GM19238 (cell line): ENCODE measurements around the gene SLC35F3.
"Not testable (repeated sequence)": the region's sequence is repeated elsewhere in the genome, so short reads cannot be mapped to it uniquely, and the experiment has no call there.

Source experiments
- DNase-seq: peaks from one replicate; pipeline ENCODE4 v3.0.0; 2011; ENCODE audit warnings: low spot score; ENCODE audit not compliant: insufficient read length

SLC35F3 gene

GRCh38 chr1:234246638-234247116 lies 342.2 kb downstream of the SLC35F3 start:
- DNase-seq: peak; percentile 27

DNA sequence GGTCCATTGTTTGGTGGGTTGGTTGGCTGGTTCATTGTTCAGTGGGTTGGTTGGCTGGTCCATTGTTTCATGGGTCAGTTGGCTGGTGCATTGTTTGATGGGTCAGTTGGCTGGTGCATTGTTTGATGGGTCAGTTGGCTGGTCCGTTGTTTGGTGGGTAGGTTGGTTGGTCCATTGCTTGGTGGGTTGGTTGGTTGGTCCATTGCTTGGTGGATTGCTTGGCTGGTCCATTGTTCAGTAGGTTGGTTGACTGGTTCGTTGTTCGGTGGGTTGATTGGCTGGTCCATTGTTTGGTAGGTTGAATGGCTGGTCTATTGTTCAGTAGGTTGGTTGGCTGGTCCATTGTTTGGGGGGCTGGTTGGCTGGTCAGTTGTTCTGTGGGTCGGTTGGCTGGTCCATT lies 343.3 kb downstream of the SLC35F3 start:
- not testable (repeated sequence) for DNase-seq

DNA sequence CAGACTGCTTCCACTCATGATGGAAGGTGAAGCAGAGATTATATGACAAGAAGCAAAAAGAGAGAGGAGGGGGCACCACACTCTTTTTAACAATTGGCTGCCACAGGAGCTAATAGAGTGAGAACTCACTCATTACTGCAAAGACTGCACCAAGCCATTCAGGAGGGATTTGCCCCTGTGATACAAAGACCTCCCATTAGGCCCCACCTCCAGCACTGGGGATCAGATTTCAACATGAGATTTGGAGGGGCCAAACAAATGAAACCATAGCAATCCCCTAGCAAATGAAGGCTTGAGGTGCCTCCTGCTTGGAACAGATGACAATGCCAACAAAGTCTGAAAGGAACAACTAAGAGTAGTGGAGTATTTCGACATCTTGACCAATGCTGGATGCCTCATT lies 346.3 kb downstream of the SLC35F3 start:
- no peak for DNase-seq

DNA sequence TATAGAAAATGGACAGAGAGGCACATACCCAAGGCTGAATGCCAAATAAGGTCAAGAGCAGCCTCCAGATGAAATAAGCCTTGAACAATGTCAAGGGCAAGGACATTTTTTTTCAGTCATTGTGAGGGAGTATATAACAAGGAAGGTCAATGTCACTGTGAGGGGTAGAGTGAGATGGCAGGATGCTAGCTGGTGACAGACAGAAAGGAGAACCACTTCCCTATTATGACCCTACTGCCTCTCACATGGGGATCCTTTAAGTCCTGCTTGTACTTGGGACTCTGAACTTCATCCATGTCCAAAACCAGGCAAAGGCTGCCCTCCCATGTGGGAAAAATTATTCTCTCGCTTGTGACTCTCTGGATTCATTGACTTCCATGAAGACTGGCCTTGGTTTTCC lies 349.3 kb downstream of the SLC35F3 start:
- no peak for DNase-seq

- no peak for DNase-seq
Measured at GRCh38 chr1:234256359-234256758, 351.9 kb downstream of the SLC35F3 start.

DNA sequence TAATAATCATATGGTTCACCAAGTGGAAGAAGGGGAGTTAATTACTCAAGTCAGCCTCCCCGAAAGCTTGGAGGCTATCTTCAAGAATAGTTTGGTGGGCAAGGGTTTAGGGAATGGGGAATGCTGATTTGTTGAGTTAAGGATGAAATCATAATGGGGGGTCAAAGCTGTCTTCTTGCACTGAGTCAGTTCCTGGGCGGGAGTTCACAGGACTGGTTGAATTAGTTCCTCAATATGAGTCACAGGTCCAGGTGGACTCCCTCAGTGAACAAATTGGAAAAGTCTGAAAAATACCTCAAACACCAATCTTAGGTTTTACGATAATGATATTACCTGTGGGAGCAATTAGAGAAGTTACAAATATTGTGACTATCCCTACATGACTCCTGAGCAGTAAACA lies 353.6 kb downstream of the SLC35F3 start:
- no peak for DNase-seq

GRCh38 chr1:234260578-234260977 lies 356.1 kb downstream of the SLC35F3 start:
- no peak for DNase-seq

GRCh38 chr1:234261545-234261944 lies 357.1 kb downstream of the SLC35F3 start:
- no peak for DNase-seq

GRCh38 chr1:234262007-234262753 lies 357.7 kb downstream of the SLC35F3 start:
- no peak for DNase-seq

DNA sequence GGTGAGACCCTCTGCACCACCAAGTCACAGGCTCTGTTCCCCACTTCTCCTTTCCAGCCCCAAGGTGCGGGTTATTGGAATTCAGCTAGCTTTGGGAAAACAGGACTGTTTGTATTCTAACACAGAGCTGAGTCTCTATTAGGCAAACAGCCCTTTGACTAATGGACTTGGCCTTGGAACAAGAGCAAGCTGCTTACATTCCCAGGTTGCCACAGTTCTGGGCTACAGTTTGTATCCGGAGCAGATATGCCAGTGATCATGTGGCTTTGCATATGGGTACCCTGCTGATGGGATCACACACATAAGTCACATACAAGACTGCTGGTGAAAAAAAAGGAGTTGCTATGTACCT lies 358.3 kb downstream of the SLC35F3 start:
- DNase-seq: no peak

DNA sequence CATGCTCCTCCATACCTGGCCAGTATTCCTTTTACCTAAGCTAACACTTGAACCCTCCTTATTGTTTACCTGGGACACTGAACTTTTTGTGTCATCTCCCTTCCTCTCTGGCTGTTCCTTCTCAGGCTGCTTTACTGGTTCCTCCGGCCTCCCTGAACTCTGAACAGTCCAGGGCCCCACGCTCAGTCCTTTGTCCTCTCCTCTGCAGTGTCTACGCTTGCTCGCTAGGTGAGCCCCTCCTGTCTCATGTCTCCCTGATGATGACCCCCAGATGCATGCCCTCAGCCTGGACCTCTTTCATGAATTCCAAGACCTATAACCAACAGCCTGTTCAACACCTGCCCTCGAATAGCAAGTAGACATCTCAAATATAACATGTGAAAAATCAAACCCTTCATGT lies 360.4 kb downstream of the SLC35F3 start:
- DNase-seq: no peak

GRCh38 chr1:234265321-234265720 lies 360.8 kb downstream of the SLC35F3 start:
- no peak for DNase-seq

DNA sequence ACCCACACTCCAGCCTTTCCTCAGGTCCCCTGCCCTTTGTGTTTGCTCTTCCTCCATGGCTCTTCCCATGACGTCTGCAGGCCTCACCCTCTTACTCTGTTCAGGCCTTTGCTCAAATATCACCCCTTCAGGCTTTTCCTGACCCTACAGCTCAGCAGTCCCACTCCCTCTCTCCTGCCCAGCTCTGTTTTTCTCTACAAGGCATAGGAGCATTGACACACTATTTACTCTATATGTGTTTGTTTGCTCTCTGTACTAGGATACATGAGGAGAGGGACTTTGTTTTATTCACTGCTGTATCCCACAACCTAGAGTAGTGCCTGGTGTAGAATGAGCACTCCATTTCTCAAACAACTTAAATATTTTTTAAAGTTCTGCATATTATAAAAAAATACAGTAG lies 361.4 kb downstream of the SLC35F3 start:
- no peak for DNase-seq

DNA sequence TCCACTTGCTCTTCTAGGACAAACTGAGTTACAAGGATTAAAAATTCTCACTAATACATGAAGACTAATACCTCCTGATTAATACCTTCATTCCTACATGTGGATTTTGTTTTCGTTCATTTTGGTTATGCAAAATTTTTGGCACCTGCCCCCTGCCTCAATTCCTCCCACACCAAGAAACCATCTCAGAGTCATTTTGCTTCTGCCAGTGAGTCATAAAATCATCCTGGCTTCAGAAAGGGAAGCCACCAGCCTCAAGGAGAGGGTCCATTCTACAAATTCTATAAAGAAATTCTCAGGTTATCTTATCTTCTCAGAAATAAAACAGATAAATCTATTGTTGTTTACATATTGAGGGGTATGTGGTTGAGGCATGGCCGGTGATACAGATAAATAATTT lies 365.6 kb downstream of the SLC35F3 start:
- DNase-seq: no peak

- no peak for DNase-seq
Measured at GRCh38 chr1:234270581-234271242, 366.2 kb downstream of the SLC35F3 start.

GRCh38 chr1:234271243-234271606 lies 366.7 kb downstream of the SLC35F3 start:
- peak; percentile 58 for DNase-seq

DNA sequence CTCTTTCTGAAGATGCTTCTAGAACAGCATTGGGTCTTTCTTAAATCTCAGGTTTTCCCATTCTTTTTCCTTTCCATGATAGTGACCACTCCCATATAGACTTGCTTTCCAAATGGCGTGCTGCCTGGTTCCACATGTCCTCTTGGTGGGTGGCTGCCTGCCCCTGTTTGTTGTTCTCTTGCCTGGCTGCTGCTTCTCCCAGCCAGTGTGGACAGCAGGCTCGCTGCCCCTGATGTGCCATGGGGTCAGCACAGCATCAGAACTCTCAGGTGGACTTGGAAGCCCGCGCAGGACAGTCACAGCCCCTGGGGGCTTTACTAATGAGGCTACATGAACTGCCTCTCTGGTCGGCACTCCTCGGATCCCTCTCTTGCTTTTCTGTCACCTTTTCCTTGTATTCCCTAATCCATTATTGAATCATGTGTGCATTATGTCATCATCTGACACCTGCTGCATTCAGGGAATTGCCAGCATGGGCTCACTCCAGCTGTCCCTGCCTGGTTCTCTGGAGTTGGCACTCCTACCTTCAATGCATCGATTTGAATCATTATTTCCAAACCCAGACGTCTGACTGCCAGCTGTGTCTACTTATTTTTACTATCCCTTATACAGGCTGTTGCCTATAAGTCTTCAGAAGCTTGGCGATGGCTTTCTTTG lies 368.3 kb downstream of the SLC35F3 start:
- DNase-seq: no peak

- DNase-seq: no peak
Measured at GRCh38 chr1:234273981-234274380, 369.5 kb downstream of the SLC35F3 start.

DNA sequence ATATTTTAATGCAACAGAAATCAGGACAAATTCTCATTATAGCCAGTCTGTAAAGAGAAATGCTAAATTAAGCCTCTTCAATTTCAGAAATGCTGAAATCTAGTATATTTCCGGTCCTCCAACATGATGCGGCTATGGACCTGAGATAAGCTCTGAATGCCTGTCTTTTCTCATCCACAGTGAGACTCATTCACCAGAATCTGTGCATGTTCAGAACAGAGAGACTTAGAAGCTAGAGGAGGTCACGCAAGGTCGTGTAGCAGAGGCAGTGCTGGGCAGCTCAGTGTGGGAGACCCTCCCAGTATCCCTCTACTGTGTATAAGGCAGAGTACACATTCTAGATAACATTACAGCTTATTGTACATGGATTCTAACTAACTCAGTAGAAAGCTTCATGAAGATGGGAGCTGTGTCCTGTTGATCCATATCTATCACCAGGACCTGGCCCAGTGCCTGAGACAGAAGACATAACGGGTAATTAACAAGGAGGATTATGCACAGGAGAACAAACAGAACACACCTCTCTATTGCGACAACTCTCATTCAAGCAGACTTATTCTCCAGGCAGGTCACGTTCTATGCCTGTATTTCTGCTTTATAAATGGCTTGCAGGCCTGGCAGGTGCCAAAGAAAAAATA lies 371.8 kb downstream of the SLC35F3 start:
- no peak for DNase-seq

DNA sequence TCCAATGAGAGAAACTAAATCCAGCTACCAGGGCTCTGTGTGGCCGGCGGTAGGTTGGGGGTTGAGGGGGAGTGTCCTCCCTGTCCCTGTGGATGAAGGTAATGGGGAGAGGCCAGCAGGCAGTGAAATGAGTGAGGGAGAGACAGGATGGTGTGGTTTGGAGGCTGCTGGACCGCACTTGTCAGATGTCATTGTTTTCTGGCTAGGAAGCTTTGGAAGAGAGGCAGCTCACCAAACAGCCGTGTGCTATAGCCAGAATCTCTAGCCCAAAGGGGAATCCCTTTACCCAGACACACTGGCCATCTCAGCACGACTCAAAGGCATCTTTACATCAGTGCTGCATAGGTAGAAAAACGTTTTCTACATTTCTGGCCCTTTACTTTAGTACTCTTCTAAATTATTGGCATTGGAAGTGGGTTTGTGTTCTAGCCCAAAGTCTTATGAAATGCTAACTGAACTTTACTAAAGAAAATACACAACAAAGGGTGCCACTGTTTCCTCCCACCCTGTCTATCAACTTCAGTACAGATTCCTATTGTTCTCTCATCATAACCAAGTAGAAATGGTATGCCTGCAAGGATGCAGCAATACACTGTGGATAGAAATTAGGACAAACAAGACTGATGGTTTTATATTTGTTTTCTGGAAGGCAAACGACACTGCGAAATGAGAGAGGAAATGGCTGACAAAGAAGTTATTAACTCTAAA lies 372.8 kb downstream of the SLC35F3 start:
- DNase-seq: no peak

DNA sequence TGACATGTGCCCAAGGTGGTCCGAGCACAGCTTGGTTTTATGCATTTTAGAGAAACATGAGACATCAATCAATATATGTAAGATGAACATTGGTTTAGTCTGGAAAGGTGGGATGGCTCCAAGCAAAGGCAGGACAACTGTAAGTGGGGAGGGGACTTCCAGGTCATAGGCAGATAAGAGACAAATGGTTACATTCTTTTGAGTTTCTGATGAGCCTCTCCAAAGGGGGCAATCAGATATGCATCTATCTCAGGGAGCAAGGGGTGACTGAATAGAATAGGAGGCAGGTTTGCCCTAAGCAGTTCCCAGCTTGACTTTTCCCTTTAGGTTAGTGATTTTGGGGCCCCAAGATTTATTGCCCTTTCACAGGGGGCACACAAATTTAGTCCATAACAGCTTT lies 374.5 kb downstream of the SLC35F3 start:
- no peak for DNase-seq

GRCh38 chr1:234280500-234280899 lies 376.0 kb downstream of the SLC35F3 start:
- no peak for DNase-seq
